HG02973 (cell line): ENCODE results near the gene METTL1.
A peak's percentile ranks its signal among the peaks of the same experiment; 100 is the strongest.

Source experiments
- ATAC-seq: cut with Tn5 transposase; IDR thresholded peaks from one replicate; pipeline ENCODE4 v1.9.1; 2021; ENCODE audit warnings: moderate library complexity; ENCODE audit not compliant: unreplicated experiment

Gene METTL1

GRCh38 chr12:57754411-57755193, 17.3 kb downstream of the METTL1 start, which contains the start of gene MARCHF9:
Gene MARCHF9 (plus strand): TSS chr12:57755103. CDS start chr12:57755529, 426 bp downstream.
- ATAC-seq: peak; percentile 26

GRCh38 chr12:57753756-57754337, 18.1 kb downstream of the METTL1 start:
- ATAC-seq: no peak

DNA sequence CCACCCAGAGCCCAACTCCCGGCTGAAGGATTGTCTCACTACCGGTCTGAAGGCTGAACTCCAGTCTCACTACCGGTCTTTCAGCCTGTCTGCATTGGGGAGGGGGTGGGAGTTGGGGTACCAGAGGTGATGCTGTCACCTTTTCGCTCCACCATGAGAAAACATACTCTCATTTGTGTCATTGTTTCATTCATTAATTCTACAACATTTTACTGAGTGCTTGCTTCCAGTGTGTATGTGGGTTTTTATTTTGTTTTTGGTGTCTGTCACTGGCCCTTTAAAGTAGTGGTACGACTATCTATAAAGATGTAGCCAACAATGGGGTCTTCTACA, 19.3 kb downstream of the METTL1 start:
- no peak for ATAC-seq

GRCh38 chr12:57751788-57752667, 19.9 kb downstream of the METTL1 start, which contains the start of gene CDK4:
Gene CDK4 (minus strand): TSS chr12:57752310. CDS start chr12:57751717, 593 bp downstream.
- peak; percentile 66 for ATAC-seq

GRCh38 chr12:57751432-57751787, 20.5 kb downstream of the METTL1 start:
- no peak for ATAC-seq

GRCh38 chr12:57750561-57751431, 21.1 kb downstream of the METTL1 start:
- ATAC-seq: no peak

- ATAC-seq: no peak
Measured at GRCh38 chr12:57749061-57749460, 22.8 kb downstream of the METTL1 start.

- ATAC-seq: no peak
Measured at GRCh38 chr12:57746025-57746424, 25.9 kb downstream of the METTL1 start.

DNA sequence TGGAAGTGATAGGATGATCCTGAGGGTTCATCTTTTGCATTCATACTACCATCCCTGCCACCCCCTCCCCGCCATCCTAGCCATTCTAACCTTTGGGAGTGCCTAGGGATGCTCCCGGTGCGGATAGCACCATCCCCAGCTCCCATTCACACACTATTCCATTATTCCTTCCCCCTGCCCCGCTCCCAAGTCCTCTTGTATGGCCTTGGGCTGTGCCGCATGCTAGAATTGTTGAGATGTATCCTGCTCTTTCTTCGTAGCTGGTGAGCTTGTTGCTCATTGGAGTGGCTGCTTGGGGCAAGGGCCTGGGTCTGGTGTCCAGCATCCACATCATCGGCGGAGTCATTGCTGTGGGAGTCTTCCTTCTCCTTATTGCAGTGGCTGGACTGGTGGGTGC, 26.4 kb downstream of the METTL1 start:
- no peak for ATAC-seq

DNA sequence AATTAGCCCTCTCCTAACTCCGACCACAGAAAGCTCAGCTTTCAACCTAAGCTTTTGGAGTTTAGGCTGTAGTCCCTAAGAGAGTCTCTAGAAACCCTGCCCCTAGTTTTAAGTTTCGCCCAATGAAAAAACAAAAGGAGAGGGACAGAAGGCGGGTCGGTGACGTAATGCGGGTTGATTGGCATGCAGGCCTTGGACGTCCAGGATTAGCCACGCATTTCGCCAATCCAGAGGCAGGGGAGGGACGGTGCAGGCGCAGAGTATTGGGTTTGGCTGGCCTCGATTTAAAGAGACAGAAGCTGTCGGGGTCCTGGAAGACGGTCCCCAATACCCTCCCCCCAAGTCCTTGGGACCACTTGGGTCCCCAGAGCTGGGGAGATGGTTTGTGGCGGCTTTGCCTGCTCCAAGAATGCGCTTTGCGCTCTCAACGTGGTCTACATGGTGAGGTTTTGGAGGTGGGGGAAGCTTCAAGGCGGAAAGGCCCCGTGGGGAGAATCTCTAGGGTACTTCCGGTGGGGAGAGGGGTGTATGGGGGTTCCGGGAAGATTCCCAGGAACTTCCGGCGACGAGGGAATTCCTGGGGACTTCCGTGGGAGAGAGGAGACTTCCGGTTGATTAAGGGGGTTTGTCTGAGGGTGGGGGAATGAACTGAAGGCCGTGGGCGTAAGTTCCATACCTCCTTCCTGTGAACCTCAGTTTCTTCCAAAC, 27.0 kb downstream of the METTL1 start, which contains the start of gene TSPAN31:
TSS of gene TSPAN31 (plus strand) at position 263 of the 708 bp plus-strand sequence. CDS start at position 379, 116 bp downstream.
- ATAC-seq: peak; percentile 68

GRCh38 chr12:57744194-57744776, 27.6 kb downstream of the METTL1 start:
- ATAC-seq: peak; percentile 36

DNA sequence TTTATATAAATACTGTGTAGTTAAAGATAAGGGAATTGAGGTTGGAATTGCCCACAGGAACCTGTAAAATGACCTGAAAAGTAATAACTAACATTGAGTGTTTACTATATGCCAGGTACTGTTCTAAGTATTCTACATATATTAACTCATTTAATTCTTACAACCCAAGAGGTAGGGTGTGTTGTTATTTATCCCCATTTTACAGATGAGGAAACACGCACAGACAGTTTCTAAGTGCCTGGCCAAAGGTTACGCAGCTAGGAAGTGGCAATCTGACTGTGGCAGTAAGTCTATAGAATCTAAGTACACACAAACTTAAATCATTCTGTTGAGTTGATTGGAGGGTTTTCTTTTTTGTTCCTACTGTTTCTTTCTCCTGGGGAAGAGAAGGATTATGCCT, 28.1 kb downstream of the METTL1 start:
- ATAC-seq: no peak

- ATAC-seq: peak; percentile 48
Measured at GRCh38 chr12:57741844-57742738, 29.8 kb downstream of the METTL1 start.

GRCh38 chr12:57741413-57741789, 30.5 kb downstream of the METTL1 start:
- no peak for ATAC-seq

GRCh38 chr12:57740656-57741412, 31.1 kb downstream of the METTL1 start:
- peak; percentile 55 for ATAC-seq

DNA sequence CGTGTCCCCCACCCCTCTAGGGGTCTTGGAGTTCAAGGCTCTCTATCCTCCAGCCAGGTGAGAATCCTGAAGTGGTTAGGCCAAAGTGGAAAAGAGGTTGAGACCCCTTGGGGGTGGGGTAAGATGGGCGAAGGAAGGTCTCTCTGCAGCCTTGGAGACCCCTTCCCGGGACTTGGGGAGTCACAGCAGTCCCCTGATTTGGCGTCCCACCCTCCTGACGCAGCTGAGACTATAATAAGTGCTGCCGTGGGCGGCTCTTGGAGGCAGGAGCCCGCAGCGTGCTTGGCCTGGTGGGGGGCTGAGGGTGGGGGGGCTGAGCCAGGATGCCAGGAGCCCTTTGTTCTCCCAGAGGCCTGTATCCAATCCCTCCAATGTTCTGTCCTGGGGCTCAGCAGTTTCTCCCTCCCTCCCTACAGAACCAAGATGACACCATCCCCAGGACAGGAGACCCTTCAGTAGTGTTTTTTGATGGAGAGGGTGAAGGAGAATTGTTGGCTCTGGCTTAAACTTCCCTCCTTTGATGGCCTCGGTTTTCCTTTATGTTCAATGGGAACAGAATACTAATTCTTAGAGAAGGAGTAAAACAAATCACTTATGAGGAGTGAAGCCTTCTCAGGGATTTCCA, 31.9 kb downstream of the METTL1 start:
- ATAC-seq: no peak

DNA sequence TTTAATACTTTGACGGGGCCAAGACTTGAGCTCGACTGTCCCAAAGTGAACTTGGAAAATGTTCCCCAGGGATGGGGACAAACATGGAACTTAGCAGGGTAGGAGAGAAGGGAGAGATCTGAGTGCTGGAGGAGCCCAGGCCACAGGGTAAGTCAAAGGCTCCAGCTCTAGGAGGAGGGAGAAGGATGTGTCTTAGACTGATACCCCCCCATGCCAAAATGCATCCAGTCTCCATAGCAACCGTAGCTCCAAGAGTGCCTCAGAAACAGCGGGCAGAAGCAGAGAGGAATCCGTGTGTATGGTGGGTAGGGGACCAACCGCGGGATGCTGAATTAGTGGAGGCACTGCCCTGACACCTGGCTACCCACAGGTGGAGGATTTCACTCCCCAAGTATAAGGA, 32.5 kb downstream of the METTL1 start:
- ATAC-seq: no peak
